H1 (cell line): ENCODE measurements around the gene PLCB4. TPM values are rescaled to one million over a fixed set of nuclear protein-coding genes. Genes with fewer than 3 reads are reported as not detected.

Experiments used
- CTCF ChIA-PET: fragments of 300-600 bp; sonication (Branson Sonifier 250); formaldehyde crosslinking; loops from one replicate; lab custom pipeline; 2021; ENCODE audit not compliant: partially characterized antibody; lab: Charles Lee
- POLR2A ChIA-PET: fragments of 300-600 bp; sonication (Branson Sonifier 250); formaldehyde crosslinking; loops from one replicate; lab custom pipeline; 2021; ENCODE audit warnings: inconsistent platforms; ENCODE audit not compliant: partially characterized antibody; lab: Charles Lee
- DNase-seq, 2 experiments: peaks; one replicate each; pipeline versions ENCODE4 v3.0.0 to v3.0.0-alpha.2; 2010 to 2022; ENCODE audit warnings: low spot score in 2 of 2, low read depth in 1 of 2, mixed read lengths in 1 of 2
- FAIRE-seq: peaks from 2 replicates; lab custom pipeline; 2011; peaks lifted over from hg19 to GRCh38; lab: Jason Lieb, UNC
- H2AFZ ChIP-seq: 2 replicates; pipeline ENCODE4 v1.8.1; 2012; ENCODE audit warnings: low read length, inconsistent platforms
- H2AK5ac ChIP-seq: 2 replicates; pipeline ENCODE4 v1.6.1; 2013; ENCODE audit warnings: low read depth, low read length
- H2BK120ac ChIP-seq: replicated peaks from 2 replicates; pipeline ENCODE3; 2013; ENCODE audit warnings: low read depth, low read length, inconsistent platforms
- H2BK12ac ChIP-seq: 2 replicates; pipeline ENCODE4 v1.6.1; 2013; ENCODE audit warnings: low read depth, low read length
- H2BK15ac ChIP-seq: 2 replicates; pipeline ENCODE4 v1.6.1; 2013; ENCODE audit warnings: low read length
- H2BK20ac ChIP-seq: 2 replicates; pipeline ENCODE4 v1.6.1; 2013; ENCODE audit warnings: low read length
- H2BK5ac ChIP-seq: 2 replicates; pipeline ENCODE4 v1.6.1; 2013; ENCODE audit warnings: low read depth, low read length
- H3K14ac ChIP-seq: 2 replicates; pipeline ENCODE4 v1.6.1; 2013; ENCODE audit warnings: inconsistent platforms; ENCODE audit not compliant: insufficient read length
- H3K18ac ChIP-seq: 2 replicates; pipeline ENCODE4 v1.6.1; 2013; ENCODE audit warnings: low read length; ENCODE audit errors: extremely low read depth
- H3K23ac ChIP-seq: 2 replicates; pipeline ENCODE4 v1.6.1; 2013; ENCODE audit warnings: inconsistent platforms; ENCODE audit not compliant: insufficient read length
- H3K23me2 ChIP-seq: 2 replicates; pipeline ENCODE4 v1.6.1; 2013; ENCODE audit warnings: low read depth, low read length
- H3K27ac ChIP-seq: 2 replicates; pipeline ENCODE4 v1.6.1; 2011; ENCODE audit warnings: low read depth, low read length, inconsistent platforms
- H3K27me3 ChIP-seq, 4 experiments: replicated peaks in 1 of 4; 1 replicate in 1 of 4; 2 replicates in 3 of 4; pipeline versions ENCODE4 v1.6.1 to v1.8.1; 2011 to 2013; ENCODE audit warnings: low read length in 3 of 4, mild to moderate bottlenecking in 3 of 4, inconsistent platforms in 2 of 4, mixed read lengths in 2 of 4, moderate library complexity in 1 of 4; ENCODE audit not compliant: control insufficient read depth in 3 of 4, insufficient read depth in 3 of 4; ENCODE audit errors: extremely low read depth in 1 of 4
- H3K36me3 ChIP-seq, 4 experiments: 2 replicates each; pipeline versions ENCODE4 v1.6.1 to v1.8.1; 2011 to 2013; ENCODE audit warnings: mild to moderate bottlenecking in 4 of 4, low read length in 3 of 4, moderate library complexity in 2 of 4, control low read depth in 1 of 4, inconsistent platforms in 1 of 4; ENCODE audit not compliant: insufficient read depth in 4 of 4, control insufficient read depth in 2 of 4
- H3K4ac ChIP-seq: replicated peaks from 2 replicates; pipeline ENCODE3; 2013; ENCODE audit warnings: low read length, low read depth, mixed read lengths, inconsistent platforms; ENCODE audit not compliant: insufficient read length
- H3K4me1 ChIP-seq, 4 experiments: replicated peaks in 1 of 4; 1 replicate in 1 of 4; 2 replicates in 3 of 4; pipeline versions ENCODE4 v1.6.1 to v1.8.1; 2011 to 2013; ENCODE audit warnings: low read length in 3 of 4, inconsistent platforms in 2 of 4, mixed read lengths in 1 of 4; ENCODE audit not compliant: insufficient read depth in 4 of 4, control insufficient read depth in 3 of 4
- H3K4me2 ChIP-seq, 2 experiments: 2 replicates each; pipeline versions ENCODE4 v1.6.1 to v1.8.1; 2011 to 2013; ENCODE audit warnings: low read depth in 2 of 2, low read length in 2 of 2, control low read depth in 1 of 2, inconsistent platforms in 1 of 2, mild to moderate bottlenecking in 1 of 2; ENCODE audit not compliant: insufficient read depth in 1 of 2
- H3K4me3 ChIP-seq, 4 experiments: fragments of 200-600, 300-600 bp in 1 of 4; sonication (generic), shearing (Covaris generic), sonication (Bioruptor Twin) in 1 of 4; 2 replicates each; pipeline versions ENCODE4 v1.5.1 to v1.8.1; 2011 to 2016; ENCODE audit warnings: low read length in 4 of 4, low read depth in 3 of 4, control low read depth in 2 of 4, inconsistent platforms in 2 of 4, mild to moderate bottlenecking in 2 of 4, mixed read lengths in 1 of 4, moderate library complexity in 1 of 4; ENCODE audit not compliant: insufficient read depth in 2 of 4; ENCODE audit errors: extremely low read depth in 1 of 4
- H3K56ac ChIP-seq: replicated peaks from 2 replicates; pipeline ENCODE3; 2013; ENCODE audit warnings: low read depth, mild to moderate bottlenecking, mixed read lengths, low read length, inconsistent platforms; ENCODE audit not compliant: insufficient read length
- H3K79me1 ChIP-seq: 2 replicates; pipeline ENCODE4 v1.6.1; 2013; ENCODE audit warnings: low read depth, low read length, control low read depth
- H3K79me2 ChIP-seq, 2 experiments: 2 replicates each; pipeline versions ENCODE4 v1.6.1 to v1.8.1; 2012 to 2013; ENCODE audit warnings: low read length in 2 of 2, mild to moderate bottlenecking in 2 of 2, inconsistent platforms in 1 of 2; ENCODE audit not compliant: insufficient read depth in 2 of 2, control insufficient read depth in 1 of 2
- H3K9ac ChIP-seq, 4 experiments: replicated peaks in 1 of 4; 1 replicate in 1 of 4; 2 replicates in 3 of 4; pipeline versions ENCODE4 v1.6.1 to v1.8.1; 2011 to 2013; ENCODE audit warnings: low read depth in 3 of 4, low read length in 3 of 4, control low read depth in 2 of 4, mild to moderate bottlenecking in 2 of 4, moderate library complexity in 2 of 4, inconsistent platforms in 1 of 4; ENCODE audit errors: extremely low read depth in 1 of 4
- H3K9me3 ChIP-seq, 2 experiments: 2 replicates each; pipeline versions ENCODE4 v1.6.1 to v1.8.1; 2012 to 2013; ENCODE audit warnings: mild to moderate bottlenecking in 2 of 2, moderate library complexity in 2 of 2, control low read depth in 1 of 2, inconsistent platforms in 1 of 2, low read depth in 1 of 2, low read length in 1 of 2, mixed read lengths in 1 of 2; ENCODE audit not compliant: insufficient read depth in 2 of 2
- H4K20me1 ChIP-seq, 2 experiments: replicated peaks in 1 of 2; 2 replicates each; pipeline versions ENCODE3 to v1.8.1; 2011 to 2013; ENCODE audit warnings: inconsistent platforms in 2 of 2, low read length in 2 of 2, mild to moderate bottlenecking in 1 of 2; ENCODE audit not compliant: insufficient read depth in 2 of 2, control insufficient read depth in 1 of 2
- H4K5ac ChIP-seq: 2 replicates; pipeline ENCODE4 v1.6.1; 2013; ENCODE audit warnings: low read length, low read depth, mixed read lengths, inconsistent platforms; ENCODE audit not compliant: insufficient read length
- H4K8ac ChIP-seq: 2 replicates; pipeline ENCODE4 v1.8.0; 2013; ENCODE audit warnings: mild to moderate bottlenecking, moderate library complexity, low read length, inconsistent platforms; ENCODE audit not compliant: insufficient read depth; ENCODE audit errors: extremely low read depth
- H4K91ac ChIP-seq: replicated peaks from 2 replicates; pipeline ENCODE3; 2013; ENCODE audit warnings: low read length, mixed read lengths, inconsistent platforms; ENCODE audit not compliant: insufficient read length
- CHD1 ChIP-seq: IDR thresholded peaks from 2 replicates; pipeline ENCODE4 v1.6.1; 2012; ENCODE audit warnings: low read depth, low read length, improper control_type of control experiment
- FOSL1 ChIP-seq: IDR thresholded peaks from 2 replicates; pipeline ENCODE4 v1.6.1; 2011; ENCODE audit warnings: mild to moderate bottlenecking, low read depth, low read length, moderate library complexity; ENCODE audit not compliant: insufficient read depth
- NANOG ChIP-seq: IDR thresholded peaks from 2 replicates; pipeline ENCODE4 v1.6.1; 2011; ENCODE audit warnings: low read length, low read depth, mild to moderate bottlenecking, inconsistent platforms; ENCODE audit not compliant: insufficient read depth, poor library complexity, severe bottlenecking
- POLR2A ChIP-seq, 2 experiments: IDR thresholded peaks; 1 replicate in 1 of 2; 2 replicates in 1 of 2; pipeline ENCODE4 v1.6.1; 2011; ENCODE audit warnings: low read depth in 2 of 2, low read length in 2 of 2, mild to moderate bottlenecking in 2 of 2; ENCODE audit errors: control extremely low read depth in 1 of 2
- POLR2AphosphoS5 ChIP-seq: IDR thresholded peaks from 2 replicates; pipeline ENCODE4 v1.6.1; 2011; ENCODE audit warnings: low read depth, low read length
- RNF2 ChIP-seq: fragments of 200-900, 300-1000 bp; sonication (generic); IDR thresholded peaks from 2 replicates; pipeline ENCODE4 v1.7.1; 2016; ENCODE audit warnings: borderline replicate concordance, low read depth, mild to moderate bottlenecking, antibody characterized with exemption, low read length; ENCODE audit not compliant: poor library complexity, severe bottlenecking; ENCODE audit errors: missing control alignments
- SIN3A ChIP-seq, 2 experiments: IDR thresholded peaks in 1 of 2; conservative IDR thresholded peaks in 1 of 2; 2 replicates each; pipeline ENCODE4 v1.6.1; 2011 to 2012; ENCODE audit warnings: low read length in 2 of 2, improper control_type of control experiment in 1 of 2, low read depth in 1 of 2, mild to moderate bottlenecking in 1 of 2
- SP1 ChIP-seq: IDR thresholded peaks from 2 replicates; pipeline ENCODE4 v1.6.1; 2011; ENCODE audit warnings: low read depth, low read length
- YY1 ChIP-seq: IDR thresholded peaks from 2 replicates; pipeline ENCODE4 v1.6.1; 2011; ENCODE audit warnings: low read depth, mild to moderate bottlenecking, low read length
- polyA plus RNA-seq, 7 experiments: library from polyadenylated mRNA; depleted of rRNA in 3 of 7; stranded (reverse) in 5 of 7; unstranded in 2 of 7; fragments of >200 nt in 5 of 7; fragments of 200-250 nt in 2 of 7; gene quantifications; 1 replicate in 5 of 7; 2 replicates in 1 of 7; 4 replicates in 1 of 7; pipeline versions ENCODE4 v1.2.1 to v1.2.3, GENCODE V29; 2011 to 2013; ENCODE audit warnings: missing spikeins in 2 of 7, mixed read lengths in 2 of 7
- total RNA-seq: library from RNA; stranded (reverse); fragmentation: NEBNext Ultra II Directional; extraction: Animal tissue kit (Norgen Biotek cat#: 25700); gene quantifications from 2 replicates; pipeline ENCODE4 v1.2.1, GENCODE V29; 2021
- TF ChIP-seq, protein P1 (sequence below): IDR thresholded peaks from 2 replicates; pipeline ENCODE4 v1.6.1; 2011; ENCODE audit warnings: low read depth, mild to moderate bottlenecking, low read length; ENCODE audit not compliant: insufficient read depth

Gene PLCB4
- total and polyA plus RNA-seq, 2 of the 8 experiments (the other 6 are each of a cell fraction or from before 2014, with no cell fraction given): 3.2 to 14.1 TPM

- H3K23me2 ChIP-seq: no peaks in the 10 kb centered on the region
- no peak overlapping the region for H2AFZ ChIP-seq
- no peaks in the 10 kb centered on the region for H4K20me1 ChIP-seq
- H3K27me3 ChIP-seq: no peaks in the 10 kb centered on the region
- no peak overlapping the region for H4K91ac ChIP-seq
- no peak overlapping the region for H3K4me2 ChIP-seq
- H3K23ac ChIP-seq: no peak overlapping the region
- H3K79me2 ChIP-seq: no peaks in the 10 kb centered on the region
- H3K56ac ChIP-seq: no peak overlapping the region
- H3K9ac ChIP-seq: no peak overlapping the region
- no peak overlapping the region for H2BK15ac ChIP-seq
- H2BK120ac ChIP-seq: no peak overlapping the region
- no peak overlapping the region for H4K5ac ChIP-seq
- no peak overlapping the region for H3K4me3 ChIP-seq
- TF ChIP-seq NANOG: no peak
- TF ChIP-seq FOSL1: no peak
- TF ChIP-seq, protein P1, sequence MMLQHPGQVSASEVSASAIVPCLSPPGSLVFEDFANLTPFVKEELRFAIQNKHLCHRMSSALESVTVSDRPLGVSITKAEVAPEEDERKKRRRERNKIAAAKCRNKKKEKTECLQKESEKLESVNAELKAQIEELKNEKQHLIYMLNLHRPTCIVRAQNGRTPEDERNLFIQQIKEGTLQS: no peak
- TF ChIP-seq RNF2: no peak
- TF ChIP-seq SIN3A (conservative IDR thresholded peaks at IDR 0.05 in 1 of 2, IDR thresholded peaks at IDR 0.05 in 1 of 2; ENCODE audit: low read depth in 1 of 2, low read length in 2 of 2): no peak
- TF ChIP-seq POLR2A (IDR thresholded peaks at IDR 0.05; ENCODE audit: control extremely low read depth in 1 of 2, low read depth in 2 of 2, low read length in 2 of 2): no peak
- no peak for TF ChIP-seq POLR2AphosphoS5
- no peak for TF ChIP-seq CHD1
- no peak for TF ChIP-seq SP1
- TF ChIP-seq YY1: no peak
- FAIRE-seq: no peak
- no peaks in the 10 kb centered on the region for H3K79me1 ChIP-seq
- H3K36me3 ChIP-seq: no peaks in the 10 kb centered on the region; a peak in 1 of 8 replicates
- no peak overlapping the region for H3K4ac ChIP-seq
- POLR2A ChIA-PET: no interaction called here
- DNase-seq: no peak
- no peaks in the 10 kb centered on the region for H3K4me1 ChIP-seq
- H4K8ac ChIP-seq: no peak overlapping the region
- no peak overlapping the region for H2BK5ac ChIP-seq
- H2AK5ac ChIP-seq: no peak overlapping the region
- H3K14ac ChIP-seq: no peak overlapping the region
- H2BK20ac ChIP-seq: no peak overlapping the region
- CTCF ChIA-PET: interaction anchor here (0.7 kb wide), 1 partner anchor 40 kb away, joined by 3 read pairs; no protein-coding TSS in a partner anchor
- no peak overlapping the region for H2BK12ac ChIP-seq
- H3K27ac ChIP-seq: no peak overlapping the region
- no peaks in the 10 kb centered on the region for H3K9me3 ChIP-seq
- no peak overlapping the region for H3K18ac ChIP-seq
Measured at GRCh38 chr20:9417665-9418064, 348.8 kb downstream of the PLCB4 start.
